NCI-H345 (cell line): ENCODE data around the gene DLEC1.

ENCODE experiments used
- DNase-seq: peaks from one replicate; lab custom pipeline; 2025; lab: John Stamatoyannopoulos, UW

DLEC1 gene

DNA sequence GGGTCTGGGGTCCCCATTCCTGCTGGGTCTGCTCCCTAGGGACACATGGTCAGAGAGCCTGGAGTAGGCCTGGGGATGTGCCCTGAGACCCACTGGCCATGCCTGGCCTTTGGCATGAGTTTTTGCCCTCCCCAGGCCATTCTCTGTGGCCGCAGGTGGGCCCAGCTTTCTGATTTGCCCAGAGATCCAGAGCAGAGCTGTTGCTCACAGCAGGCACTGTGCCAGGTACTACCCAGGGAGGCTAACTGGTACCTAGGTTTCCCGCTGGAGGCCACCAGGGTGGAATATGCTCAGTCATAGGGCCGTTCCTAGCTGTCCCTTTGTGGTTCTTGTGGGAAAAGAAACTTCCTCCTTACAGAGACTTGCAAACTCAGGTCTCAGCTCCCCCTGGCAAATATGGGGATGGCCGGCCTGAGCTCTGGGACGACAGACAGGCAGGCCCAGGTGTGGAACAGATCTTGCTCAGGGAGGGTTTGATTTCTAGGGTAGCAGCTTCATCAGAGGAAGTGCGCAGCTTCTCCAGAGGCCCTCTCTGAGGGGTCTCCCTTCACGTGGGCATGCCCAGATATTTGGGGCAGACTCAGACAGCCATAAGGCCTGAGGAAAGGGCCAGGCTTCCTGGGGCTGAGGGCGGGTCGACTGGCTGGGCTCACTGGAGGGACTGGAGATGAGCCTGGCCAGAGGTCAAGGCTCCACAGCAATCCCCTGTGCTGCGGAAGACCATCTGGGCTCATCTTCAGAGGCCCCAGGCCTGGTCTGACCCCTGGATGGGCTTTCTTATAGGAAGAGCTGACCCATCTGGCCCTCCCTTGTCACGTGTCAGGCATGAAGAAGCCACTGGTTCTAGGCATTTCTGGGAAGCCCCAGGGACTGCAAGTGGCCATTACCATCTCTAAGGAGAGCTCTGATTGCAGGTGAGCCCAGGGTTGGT lies 69.9 kb downstream of the DLEC1 start:
- no peak for DNase-seq

- DNase-seq, result no peak
These were observed 70.7 kb downstream of the DLEC1 start for GRCh38 chr3:38109580-38110313.

DNA sequence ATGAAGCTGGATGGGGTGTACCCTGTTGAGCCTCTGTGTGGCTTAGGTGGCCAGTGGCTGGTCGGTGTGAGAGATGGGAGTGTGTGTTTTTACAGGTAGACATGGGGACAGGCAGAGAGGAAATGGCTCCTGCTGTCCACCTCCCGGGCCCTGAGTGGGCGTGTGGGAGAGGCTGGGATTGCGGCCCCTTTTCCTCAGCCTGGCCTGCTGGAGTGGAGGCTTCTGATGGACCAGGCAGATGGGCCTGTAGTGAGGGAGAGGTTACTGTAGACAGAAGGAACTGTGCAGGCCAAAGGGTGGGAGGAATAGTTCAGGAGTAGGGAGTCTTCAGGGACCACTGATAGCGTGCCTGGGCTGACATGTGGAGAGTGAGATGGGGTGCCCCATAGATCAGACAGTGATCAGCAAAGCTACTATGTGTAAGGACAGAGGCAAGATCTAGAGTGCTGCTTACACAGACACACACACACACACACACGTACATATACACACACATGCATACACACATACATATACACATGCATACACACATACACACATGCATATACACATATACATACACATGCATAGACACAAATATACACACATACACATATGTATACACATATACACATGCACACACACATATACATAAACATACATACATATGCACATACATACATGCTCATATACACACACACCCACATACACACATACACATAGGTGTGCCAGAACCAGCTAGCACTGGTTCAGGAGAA lies 71.5 kb downstream of the DLEC1 start:
- no peak for DNase-seq

DNA sequence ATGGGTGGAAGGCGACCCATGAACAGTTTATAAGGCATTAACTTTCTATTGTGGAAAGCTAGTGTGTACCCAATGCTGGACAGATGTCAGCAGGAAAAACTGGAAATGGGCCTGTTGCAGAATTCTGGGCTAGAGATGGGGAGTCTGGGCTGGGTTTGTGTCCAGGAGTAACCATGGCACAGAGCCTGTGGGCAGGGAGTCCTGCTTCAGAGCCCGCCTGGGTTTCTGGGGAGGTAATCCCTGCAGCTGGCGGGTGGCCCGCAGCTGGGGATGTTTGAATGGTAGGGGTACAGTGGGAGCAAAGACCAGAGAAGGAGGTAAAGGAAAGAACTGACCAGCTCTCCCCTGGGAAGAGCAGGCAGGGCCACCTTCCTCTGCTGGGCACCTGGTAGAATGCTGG lies 72.2 kb downstream of the DLEC1 start:
- DNase-seq, result no peak

GRCh38 chr3:38111696-38112377 lies 72.8 kb downstream of the DLEC1 start:
- no peak for DNase-seq

DNA sequence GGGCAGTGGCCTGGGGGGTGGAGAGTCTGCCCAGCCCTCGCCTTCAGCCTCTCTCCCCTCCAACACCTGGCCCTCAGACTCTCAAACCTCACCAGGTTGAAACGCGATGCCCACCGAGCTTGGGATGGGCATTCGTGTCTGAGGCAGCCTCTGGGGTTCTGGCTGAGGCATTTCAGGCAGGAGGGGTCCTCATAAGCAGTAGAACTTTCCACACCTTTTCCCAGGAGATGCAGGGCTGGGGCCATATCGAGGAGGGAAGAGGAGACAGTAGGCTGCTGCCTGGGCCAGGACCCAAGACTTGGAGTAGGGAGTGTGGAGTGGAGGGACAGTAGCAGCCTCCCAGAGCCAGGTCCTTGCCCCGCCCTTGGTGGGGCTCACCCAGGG lies 73.4 kb downstream of the DLEC1 start:
- DNase-seq, result no peak

DNA sequence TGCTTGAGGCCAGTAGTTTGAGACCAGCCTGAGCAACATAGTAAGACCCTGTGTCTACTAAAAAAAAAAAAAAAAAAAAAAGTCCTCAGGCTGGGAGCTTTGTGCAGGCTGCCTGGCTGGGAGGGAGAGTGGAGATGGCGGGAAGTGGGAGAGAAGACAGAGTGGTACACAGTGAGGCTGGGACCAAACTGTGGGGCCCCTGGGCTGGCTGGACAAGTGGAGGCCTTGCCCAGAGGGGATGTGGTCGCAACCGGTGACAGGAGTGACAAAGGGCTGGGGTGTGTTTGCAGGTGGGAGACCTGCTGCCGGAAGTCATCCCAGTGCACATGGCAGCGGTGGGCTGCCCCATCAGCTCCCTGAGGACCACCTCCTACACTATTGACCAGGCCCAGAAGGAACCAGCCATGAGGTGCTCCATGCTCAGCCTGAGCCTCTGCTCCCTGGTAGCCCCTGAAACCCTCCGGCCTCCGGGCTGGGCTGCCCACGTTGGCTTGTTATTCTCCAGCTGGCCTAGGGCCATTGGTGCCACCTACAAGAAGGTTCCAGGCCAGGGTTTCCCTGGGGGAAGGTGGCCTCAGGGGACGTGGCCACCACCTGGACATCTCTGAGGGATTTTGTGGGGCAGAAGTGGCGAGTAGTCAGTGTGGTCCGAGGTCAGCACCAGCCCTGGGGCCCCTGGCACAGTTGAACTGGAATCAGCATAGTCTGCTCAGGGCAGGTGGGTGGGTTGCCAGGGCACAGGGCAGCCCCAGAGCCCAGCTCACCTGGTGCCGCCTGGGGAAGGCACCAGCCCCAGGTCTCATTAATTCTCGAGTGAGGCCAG lies 75.3 kb downstream of the DLEC1 start:
- no peak for DNase-seq

DNA sequence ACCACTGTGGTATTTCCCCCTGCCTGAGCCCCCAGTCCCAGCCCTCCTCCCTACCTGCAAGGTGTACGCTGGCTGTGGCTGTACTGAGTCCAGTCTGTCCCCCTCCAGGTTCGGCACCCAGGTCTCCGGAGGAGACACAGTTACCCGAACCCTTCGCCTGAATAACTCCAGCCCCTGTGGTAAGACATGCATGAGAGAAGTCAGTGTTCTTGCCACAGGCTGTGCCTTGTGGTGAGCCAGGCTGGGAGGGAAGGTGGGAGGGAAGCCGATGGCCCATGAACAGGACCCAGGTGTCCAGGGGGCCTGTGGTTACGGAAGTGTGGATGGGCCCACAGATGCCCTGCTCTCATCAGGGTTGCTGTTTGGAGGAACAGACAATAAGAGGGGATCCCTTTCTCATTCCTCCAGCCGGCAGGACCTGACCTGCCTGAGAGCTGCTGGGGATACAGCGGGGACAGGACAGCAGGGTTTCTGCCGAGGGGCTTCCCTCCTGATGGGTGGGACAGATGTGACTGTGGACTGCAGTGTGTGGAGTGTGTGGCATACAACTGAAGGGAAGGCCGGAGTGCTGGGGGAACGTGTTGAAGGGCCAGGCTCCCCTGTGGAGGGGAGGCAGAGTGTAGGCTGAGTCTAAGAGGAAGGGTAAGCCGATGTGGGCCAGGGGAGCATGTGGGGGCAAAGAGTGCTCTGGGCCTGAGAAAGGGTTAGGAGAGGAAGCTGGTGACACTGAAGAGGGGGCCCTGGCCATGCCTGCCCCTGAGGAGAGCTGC lies 76.1 kb downstream of the DLEC1 start:
- no peak for DNase-seq

GRCh38 chr3:38115645-38116427 lies 76.8 kb downstream of the DLEC1 start:
- DNase-seq, result no peak

GRCh38 chr3:38116471-38117162 lies 77.6 kb downstream of the DLEC1 start:
- no peak for DNase-seq

- no peak for DNase-seq
These were observed 78.2 kb downstream of the DLEC1 start for GRCh38 chr3:38117163-38117716.

DNA sequence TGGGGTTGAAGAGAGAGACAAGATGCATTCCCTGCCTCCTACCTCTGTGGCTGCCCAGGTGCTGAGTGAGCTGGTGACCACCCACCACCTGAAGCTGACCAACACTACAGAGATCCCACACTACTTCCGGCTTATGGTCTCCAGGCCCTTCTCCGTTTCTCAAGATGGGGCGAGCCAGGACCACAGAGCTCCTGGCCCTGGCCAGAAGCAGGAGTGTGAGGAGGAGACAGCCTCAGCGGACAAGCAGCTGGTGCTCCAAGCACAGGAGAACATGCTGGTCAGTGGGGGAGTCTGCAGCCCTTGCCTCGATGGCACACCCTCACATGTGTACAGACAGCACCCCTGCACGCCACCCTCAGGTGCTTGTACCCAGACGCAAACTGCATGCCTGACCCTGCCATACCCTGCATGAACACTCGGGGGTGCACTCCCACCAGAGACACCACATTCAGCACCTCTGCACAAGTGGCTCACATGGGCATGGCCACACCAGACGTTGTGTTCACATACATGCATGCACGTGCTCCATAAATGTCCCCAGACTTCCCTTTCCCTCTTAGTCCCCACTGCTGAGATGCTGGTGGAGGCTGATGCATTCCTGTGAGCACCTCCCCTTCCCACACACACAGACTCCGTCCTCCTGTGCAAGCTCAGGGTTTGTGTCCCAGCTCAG lies 78.9 kb downstream of the DLEC1 start:
- DNase-seq, result peak; percentile 14

DNA sequence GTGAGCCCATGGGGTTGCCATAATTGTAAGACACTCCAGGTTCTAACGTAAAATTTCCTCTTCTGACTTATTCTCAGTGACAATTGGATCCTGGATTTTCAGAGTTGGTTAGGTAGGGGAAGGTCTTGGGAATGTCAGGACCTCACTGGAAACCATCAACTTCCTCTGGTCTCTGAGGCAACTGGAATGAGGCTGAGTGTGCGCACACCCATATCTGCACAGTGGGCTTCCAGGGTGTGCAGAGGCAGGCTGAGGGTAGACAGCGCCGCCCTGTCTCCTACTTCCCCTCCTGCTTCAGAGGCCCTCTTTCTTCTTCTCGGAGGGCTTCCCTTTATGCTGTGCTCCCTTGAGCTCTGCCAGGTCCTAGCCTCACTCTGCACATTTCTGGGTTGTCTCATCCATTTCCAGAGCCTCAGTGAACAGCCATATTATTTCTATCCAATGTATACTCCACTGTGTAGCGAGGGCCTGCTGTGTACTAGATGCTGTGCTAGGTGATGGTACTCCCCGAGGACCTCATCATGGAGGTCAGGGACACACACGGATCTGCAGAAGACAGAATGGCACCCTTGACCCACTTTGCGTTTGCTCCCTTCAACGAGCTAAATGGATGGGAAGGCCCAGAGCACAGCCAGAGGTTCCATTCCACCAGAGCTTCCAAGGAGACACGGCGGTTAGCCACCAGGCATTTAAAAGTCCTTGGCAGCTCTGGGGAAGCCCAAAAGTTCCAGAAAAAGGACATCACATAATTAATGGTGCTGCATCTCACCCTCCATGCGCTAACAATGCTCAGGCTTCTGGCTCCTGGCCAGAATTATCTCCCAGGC lies 79.6 kb downstream of the DLEC1 start:
- no peak for DNase-seq

DNA sequence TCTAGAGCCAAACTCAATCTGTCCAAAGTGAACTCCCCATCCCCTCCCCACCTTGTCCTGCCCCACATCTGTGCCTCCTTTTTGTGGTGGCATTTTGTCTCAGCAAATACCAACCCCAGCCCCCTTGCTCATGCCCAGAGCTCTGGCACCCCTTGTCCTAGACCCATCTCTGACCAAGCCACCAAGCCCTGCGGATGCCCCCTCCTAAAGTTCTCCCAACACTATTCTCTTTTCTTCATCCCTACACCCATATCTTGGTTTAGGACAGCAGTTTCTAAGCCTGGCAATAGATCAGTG lies 80.2 kb downstream of the DLEC1 start:
- no peak for DNase-seq

- DNase-seq, result no peak
These were observed 81.0 kb downstream of the DLEC1 start for GRCh38 chr3:38119821-38120692.

DNA sequence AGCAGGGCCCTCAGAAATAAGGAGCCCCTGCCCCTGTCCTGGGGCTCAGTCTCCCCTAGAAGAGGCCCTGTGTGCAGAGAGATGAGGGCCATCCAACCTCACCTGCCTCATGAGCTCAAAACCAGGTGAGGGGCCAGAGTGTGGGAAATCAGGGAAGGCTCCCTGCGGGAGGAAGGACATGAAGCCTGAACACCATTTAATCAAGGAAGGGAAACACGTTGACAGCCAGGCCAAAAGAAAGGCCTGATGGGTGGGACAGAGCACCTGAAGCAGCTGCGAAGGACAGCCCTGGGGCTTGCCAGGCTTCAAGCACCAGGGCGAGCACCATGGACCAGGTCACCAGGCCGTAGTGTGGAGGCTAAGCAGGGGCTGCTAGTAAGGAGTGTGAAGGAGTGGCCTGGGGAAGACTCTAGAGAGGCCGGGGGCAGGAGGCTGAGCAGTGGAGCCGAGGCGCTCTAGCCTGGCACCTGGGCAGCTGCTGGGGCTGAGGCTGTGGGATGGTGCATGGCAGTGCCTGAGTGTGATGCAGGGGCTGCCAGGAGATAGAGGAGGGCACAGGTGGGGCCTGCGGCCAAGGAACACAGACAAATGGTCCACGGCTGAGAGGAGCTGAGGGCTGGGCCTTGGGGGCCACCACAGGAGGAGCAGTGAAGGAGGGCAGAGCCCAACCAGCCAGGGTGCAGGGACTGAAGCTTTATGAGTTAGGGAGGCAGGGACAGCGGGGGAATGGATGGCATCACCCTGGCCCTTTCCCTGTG lies 81.9 kb downstream of the DLEC1 start:
- no peak for DNase-seq
